Ovary (tissue), 9 donors: Measurements from ENCODE around the gene GLI1. TPM values are rescaled to one million over a fixed set of nuclear protein-coding genes. Genes with fewer than 3 reads are reported as not detected.

Experiments
- DNase-seq, 5 donors: peaks; one replicate each; pipeline ENCODE4 v3.0.0-alpha.2; 2019 to 2020
- H3K27ac ChIP-seq, 2 donors: fragments of 200-600 bp; one replicate each; pipeline versions ENCODE4 v1.5.1 to v1.8.0; 2019 to 2022
- H3K27me3 ChIP-seq: fragments of 200-600 bp; one replicate; pipeline ENCODE4 v1.8.0; 2022
- H3K36me3 ChIP-seq: fragments of 200-600 bp; sonication (generic); one replicate; pipeline ENCODE4 v1.5.1; 2019
- H3K4me1 ChIP-seq: one replicate; pipeline ENCODE4 v1.8.1; 2013; ENCODE audit warnings: mild to moderate bottlenecking, moderate library complexity; ENCODE audit not compliant: insufficient read depth
- H3K4me3 ChIP-seq: fragments of 200-600 bp; sonication (generic); one replicate; pipeline ENCODE4 v1.5.1; 2017
- H3K9me3 ChIP-seq, 2 donors: fragments of 200-600 bp in 1 of 2; sonication (generic) in 1 of 2; one replicate each; pipeline versions ENCODE4 v1.5.1 to v1.8.1; 2013 to 2019; ENCODE audit warnings: mild to moderate bottlenecking in 1 of 2, moderate library complexity in 1 of 2
- CTCF ChIP-seq, 3 donors: fragments of 450-650 bp in 2 of 3; fragments of 200-600 bp in 1 of 3; IDR thresholded peaks; one replicate each; pipeline versions ENCODE4 v1.5.1 to v1.8.0; 2016 to 2022; ENCODE audit warnings: antibody characterized with exemption in 3 of 3, mild to moderate bottlenecking in 1 of 3
- EP300 ChIP-seq: sonication (generic); formaldehyde crosslinking; IDR thresholded peaks from one replicate; pipeline ENCODE4 v1.6.1; 2017; ENCODE audit warnings: antibody characterized with exemption
- POLR2A ChIP-seq: fragments of 450-650 bp; IDR thresholded peaks from one replicate; pipeline ENCODE4 v1.6.1; 2017; ENCODE audit warnings: antibody characterized with exemption, mild to moderate bottlenecking, moderate library complexity
- WGBS, 3 donors: extraction: QIAGEN DNeasy Blood & Tissue Kit in 1 of 3; methylation state at CpG; one replicate each; pipeline versions ENCODE4 v1.1.5 to v1.1.7; 2013 to 2017; 5-methylcytosine and 5-hydroxymethylcytosine counted together
- intact Hi-C, 4 donors: fragments of 100-400 bp; cut with DNase I; formaldehyde crosslinking; loops; one replicate each; pipeline versions ENCODE4 v1.11.0 to v1.15.1; 2022 to 2023
- polyA plus RNA-seq, 2 donors: library from polyadenylated mRNA; stranded (reverse); fragments of 200-250 nt in 1 of 2; fragments of 350-450 nt in 1 of 2; fragmentation: Illumina TruSeq in 1 of 2; extraction: RNeasy Lipid Tissue Mini Kit (QIAGEN cat#74804) in 1 of 2; gene quantifications; one replicate each; pipeline ENCODE4 v1.2.3, GENCODE V29; 2013 to 2014
- total RNA-seq, 7 donors: library from RNA; depleted of rRNA in 2 of 7; stranded (reverse); fragments of >200 nt in 2 of 7; fragmentation: NEBNext Ultra II Directional in 3 of 7; extraction: Animal tissue kit (Norgen Biotek cat#: 25700) in 3 of 7; gene quantifications; one replicate each; pipeline versions ENCODE4 v1.1.0 to v1.2.4, GENCODE V29; 2016 to 2023
- donor health status: DM: no; HTN: no; CAD: no; lungs with moderate emphysema.
- donor health status: DM: no; HTN: no; CAD: no.
- donor health status: Bipolar disorder and iron deficiency.
- donor health status: DM: yes; HTN: yes; CAD: no.
- donor health status: DM: no; HTN: no; CAD: no.
- donor health status: DM: yes; HTN: yes; CAD: no.

The GLI1 gene
- total and polyA plus RNA-seq, 9 donors, result 0.48 to 4.1 (median 1.5) TPM; not detected in 1

DNA sequence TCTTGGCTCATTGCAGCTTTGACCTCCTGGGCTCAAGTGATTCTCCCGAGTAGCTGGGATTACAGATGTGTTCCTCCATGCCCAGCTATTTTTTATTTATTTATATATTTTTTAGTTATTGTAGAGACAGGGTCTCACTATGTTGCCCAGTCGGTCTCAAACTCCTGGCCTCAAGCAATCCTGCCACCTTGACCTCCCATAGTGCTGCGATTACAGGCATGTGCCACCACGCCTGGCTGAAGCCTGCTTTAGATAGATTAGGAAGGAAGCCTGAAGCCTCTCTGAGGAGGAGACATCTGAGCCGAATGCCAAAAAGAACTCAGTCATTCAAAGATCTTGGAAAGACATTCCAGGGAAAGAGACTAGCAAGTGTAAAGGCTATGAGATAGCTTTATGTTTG is 14.8 kb upstream of the GLI1 start:
- WGBS, 3 donors, result 79 to 84% (median 81%) methylated on average over 5 of the region's 5 CpGs
- H3K4me1 ChIP-seq, result no peaks in the 10 kb centered on the region
- H3K9me3 ChIP-seq, result no peaks in the 10 kb centered on the region
- no peaks in the 10 kb centered on the region for H3K27me3 ChIP-seq
- H3K27ac ChIP-seq, result no peak overlapping the region
- intact Hi-C loops, result no loop called here
- no peaks in the 10 kb centered on the region for H3K36me3 ChIP-seq
- no peak for TF ChIP-seq CTCF (IDR thresholded peaks at IDR 0.05)
- no peak for TF ChIP-seq POLR2A
- TF ChIP-seq EP300, result no peak
- no peak overlapping the region for H3K4me3 ChIP-seq
- DNase-seq, result no peak

- intact Hi-C loops, result no loop called here
- H3K9me3 ChIP-seq, result no peaks in the 10 kb centered on the region
- H3K4me3 ChIP-seq, result no peak overlapping the region
- no peak for TF ChIP-seq POLR2A
- no peak for TF ChIP-seq EP300
- no peak for TF ChIP-seq CTCF (IDR thresholded peaks at IDR 0.05)
- H3K36me3 ChIP-seq, result no peaks in the 10 kb centered on the region
- H3K4me1 ChIP-seq, result no peaks in the 10 kb centered on the region
- 90 to 96% (median 94%) methylated on average over 6 of the region's 6 CpGs for WGBS, 3 donors
- no peak for DNase-seq
- H3K27ac ChIP-seq, result no peak overlapping the region
- H3K27me3 ChIP-seq, result no peaks in the 10 kb centered on the region
Observed at GRCh38 chr12:57446292-57446960, 13.2 kb upstream of the GLI1 start.

DNA sequence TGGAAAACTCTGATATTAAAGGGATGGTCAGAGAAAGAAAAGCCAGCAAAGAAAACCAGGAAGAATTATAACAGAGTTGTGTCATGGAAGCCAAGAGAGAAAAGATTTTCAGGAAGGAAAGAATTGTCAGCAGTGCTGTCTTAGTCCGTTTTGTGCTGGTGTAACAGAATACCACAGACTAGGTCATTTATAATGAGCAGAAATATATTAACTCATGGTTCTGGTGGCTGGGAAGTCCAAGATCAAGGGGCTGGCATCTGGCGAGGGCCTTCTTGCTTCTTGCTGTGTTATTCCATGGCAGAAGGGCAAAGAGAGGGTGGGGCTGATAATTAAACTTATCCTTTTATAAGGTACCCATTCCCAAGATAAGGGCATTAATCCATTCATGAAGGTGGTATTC is 10.9 kb upstream of the GLI1 start:
- no peaks in the 10 kb centered on the region for H3K27me3 ChIP-seq
- 84 to 90% (median 88%) methylated on average over 2 of the region's 2 CpGs for WGBS, 3 donors
- intact Hi-C loops, result no loop called here
- TF ChIP-seq EP300 (no peak), CTCF (IDR thresholded peaks at IDR 0.05) (no peak), POLR2A (no peak)
- H3K9me3 ChIP-seq, result no peaks in the 10 kb centered on the region
- no peaks in the 10 kb centered on the region for H3K36me3 ChIP-seq
- DNase-seq, result no peak
- H3K4me1 ChIP-seq, result no peaks in the 10 kb centered on the region
- H3K27ac ChIP-seq, result no peak overlapping the region
- H3K4me3 ChIP-seq, result no peak overlapping the region

DNA sequence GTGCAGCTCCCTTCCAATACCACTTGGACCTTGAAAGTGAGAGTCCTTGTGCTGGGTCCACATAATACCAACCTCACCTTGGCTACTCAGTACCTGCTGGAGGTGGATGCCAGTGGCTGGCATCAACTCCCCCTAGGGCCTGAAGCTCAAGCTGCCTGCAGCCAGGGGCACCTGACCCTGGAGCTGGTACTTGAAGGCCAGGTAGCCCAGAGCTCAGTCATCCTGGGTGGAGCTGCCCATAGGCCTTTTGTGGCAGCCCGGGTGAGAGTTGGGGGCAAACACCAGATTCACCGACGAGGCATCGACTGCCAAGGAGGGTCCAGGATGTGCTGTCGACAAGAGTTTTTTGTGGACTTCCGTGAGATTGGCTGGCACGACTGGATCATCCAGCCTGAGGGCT is 10.2 kb upstream of the GLI1 start:
- TF ChIP-seq POLR2A, result no peak
- TF ChIP-seq EP300, result no peak
- TF ChIP-seq CTCF (IDR thresholded peaks at IDR 0.05), result no peak
- intact Hi-C loops, result no loop called here
- 97 to 98% (median 97%) methylated on average over 7 of the region's 7 CpGs for WGBS, 3 donors

More for the DNA sequence above, 10.2 kb upstream of the GLI1 start:
- Histone ChIP-seq H3K27me3 (no peaks in the 10 kb centered on the region), H3K4me1 (no peaks in the 10 kb centered on the region), H3K9me3 (no peaks in the 10 kb centered on the region), H3K36me3 (no peaks in the 10 kb centered on the region), H3K27ac (no peak overlapping the region), H3K4me3 (no peak overlapping the region)
- DNase-seq, result no peak
